ENCODE data around the gene MAGI1. TPM values are rescaled to one million over a fixed set of nuclear protein-coding genes. Genes with fewer than 3 reads are reported as not detected.

The MAGI1 gene
- total RNA-seq, 2 donors from 2014 or later = 38.6 to 45.1 TPM

DNA sequence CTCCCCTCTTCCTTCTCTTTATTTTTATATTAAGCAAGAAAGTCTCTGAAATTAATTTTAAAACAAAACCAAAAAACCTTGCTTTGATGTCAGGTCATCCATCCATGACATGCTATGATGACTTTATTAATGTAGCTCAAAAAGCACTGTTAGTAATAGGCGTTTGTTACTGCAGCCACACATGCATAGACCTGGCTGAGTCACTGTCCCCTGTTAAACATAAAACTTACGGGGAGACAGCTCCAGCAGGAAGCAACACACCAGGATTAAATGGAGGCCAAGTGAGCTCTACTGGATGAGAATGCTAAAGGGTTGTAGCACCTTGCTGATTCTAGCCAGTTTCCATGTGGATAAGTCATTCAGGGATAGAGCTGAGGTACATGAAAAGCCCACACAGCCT lies 661.1 kb downstream of the MAGI1 start:
- no peak overlapping the region for H3K27ac Mint-ChIP-seq
- H3K27ac ChIP-seq (ENCODE audit: low read depth, low read length) = no peak overlapping the region
- DNase-seq = no peak
- H3K36me3 Mint-ChIP-seq (ENCODE audit: low read depth) = peaks cover 65% of the 10 kb centered on the region
- H3K4me3 ChIP-seq (ENCODE audit: low read length) = no peak overlapping the region
- H3K4me1 Mint-ChIP-seq = peaks cover 9% of the 10 kb centered on the region
- no peaks in the 10 kb centered on the region for H3K27me3 ChIP-seq (ENCODE audit: control insufficient read depth, insufficient read depth, low read length, poor library complexity, severe bottlenecking)
- no peak overlapping the region for H3K4me3 Mint-ChIP-seq
- WGBS, 2 experiments (ENCODE audit: insufficient coverage in 1 of 2, insufficient read length in 1 of 2) = 87 to 91% methylated on average over 2 of the region's 2 CpGs
- H3K4me1 ChIP-seq (ENCODE audit: control insufficient read depth, insufficient read depth, low read length) = no peaks in the 10 kb centered on the region
- H3K27me3 Mint-ChIP-seq (ENCODE audit: insufficient read depth) = no peaks in the 10 kb centered on the region
- H3K9me3 ChIP-seq (ENCODE audit: control insufficient read depth, low read length) = peaks cover 19% of the 10 kb centered on the region
- H3K36me3 ChIP-seq (ENCODE audit: control insufficient read depth, insufficient read depth, low read length) = peaks cover 41% of the 10 kb centered on the region
- TF ChIP-seq, protein P1, sequence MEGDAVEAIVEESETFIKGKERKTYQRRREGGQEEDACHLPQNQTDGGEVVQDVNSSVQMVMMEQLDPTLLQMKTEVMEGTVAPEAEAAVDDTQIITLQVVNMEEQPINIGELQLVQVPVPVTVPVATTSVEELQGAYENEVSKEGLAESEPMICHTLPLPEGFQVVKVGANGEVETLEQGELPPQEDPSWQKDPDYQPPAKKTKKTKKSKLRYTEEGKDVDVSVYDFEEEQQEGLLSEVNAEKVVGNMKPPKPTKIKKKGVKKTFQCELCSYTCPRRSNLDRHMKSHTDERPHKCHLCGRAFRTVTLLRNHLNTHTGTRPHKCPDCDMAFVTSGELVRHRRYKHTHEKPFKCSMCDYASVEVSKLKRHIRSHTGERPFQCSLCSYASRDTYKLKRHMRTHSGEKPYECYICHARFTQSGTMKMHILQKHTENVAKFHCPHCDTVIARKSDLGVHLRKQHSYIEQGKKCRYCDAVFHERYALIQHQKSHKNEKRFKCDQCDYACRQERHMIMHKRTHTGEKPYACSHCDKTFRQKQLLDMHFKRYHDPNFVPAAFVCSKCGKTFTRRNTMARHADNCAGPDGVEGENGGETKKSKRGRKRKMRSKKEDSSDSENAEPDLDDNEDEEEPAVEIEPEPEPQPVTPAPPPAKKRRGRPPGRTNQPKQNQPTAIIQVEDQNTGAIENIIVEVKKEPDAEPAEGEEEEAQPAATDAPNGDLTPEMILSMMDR (conservative IDR thresholded peaks at IDR 0.05) = no peak
- peaks cover 3% of the 10 kb centered on the region for H3K9me3 Mint-ChIP-seq
- no peak overlapping the region for H3K9ac ChIP-seq (ENCODE audit: extremely low read depth, low read length, poor library complexity, severe bottlenecking)

DNA sequence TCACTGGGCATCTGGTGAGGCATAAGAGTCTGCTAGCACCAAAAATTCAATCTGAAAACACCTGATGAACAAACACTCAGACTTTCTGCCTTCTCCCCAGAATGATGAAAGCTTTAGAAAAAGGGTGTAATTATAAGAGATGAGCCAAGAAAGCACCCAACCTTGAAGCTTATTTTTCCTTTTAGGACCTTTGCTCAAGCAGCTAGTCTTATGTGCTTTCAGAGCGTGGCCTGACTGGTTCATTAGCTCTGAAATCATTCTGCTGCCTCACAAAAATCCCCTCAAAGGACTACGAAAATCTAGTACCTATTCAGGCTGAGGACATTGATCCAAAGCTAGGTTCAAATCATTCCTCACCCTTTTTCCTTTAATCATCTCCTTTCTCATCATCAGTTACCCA lies 662.3 kb downstream of the MAGI1 start:
- no peak overlapping the region for H3K27ac Mint-ChIP-seq
- no peaks in the 10 kb centered on the region for H3K4me1 ChIP-seq (ENCODE audit: control insufficient read depth, insufficient read depth, low read length)
- TF ChIP-seq, protein P1 (conservative IDR thresholded peaks at IDR 0.05) = no peak

DNA sequence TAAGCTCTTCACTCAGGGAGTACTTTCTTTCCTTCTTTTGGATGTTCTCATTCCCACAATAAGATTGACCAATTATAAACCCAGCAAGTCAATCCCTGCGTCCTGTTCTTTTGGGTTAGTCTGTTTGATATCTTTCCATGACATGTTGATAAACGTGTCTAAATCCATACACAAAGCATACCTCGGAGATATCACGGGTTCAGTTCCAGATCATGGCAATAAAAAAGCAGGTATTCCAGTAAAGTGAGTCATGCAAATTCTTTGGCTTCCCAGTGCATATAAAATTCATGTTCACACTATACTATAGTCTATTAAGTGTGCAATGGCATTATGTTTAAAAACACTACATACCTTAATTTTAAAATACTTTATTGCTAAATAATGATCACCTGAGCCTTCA lies 667.7 kb downstream of the MAGI1 start:
- Histone ChIP-seq H3K27ac (ENCODE audit: low read depth, low read length) (no peak overlapping the region), H3K4me1 (ENCODE audit: control insufficient read depth, insufficient read depth, low read length) (peaks cover 2% of the 10 kb centered on the region), H3K9me3 (ENCODE audit: control insufficient read depth, low read length) (peaks cover 52% of the 10 kb centered on the region), H3K27me3 (ENCODE audit: control insufficient read depth, insufficient read depth, low read length, poor library complexity, severe bottlenecking) (no peaks in the 10 kb centered on the region), H3K36me3 (ENCODE audit: control insufficient read depth, insufficient read depth, low read length) (peaks cover 24% of the 10 kb centered on the region), H3K9ac (ENCODE audit: extremely low read depth, low read length, poor library complexity, severe bottlenecking) (no peak overlapping the region), H3K4me3 (ENCODE audit: low read length) (peak overlapping the region; percentile 33)
- DNase-seq = no peak
- H3K36me3 Mint-ChIP-seq (ENCODE audit: low read depth) = peaks cover 46% of the 10 kb centered on the region
- no peaks in the 10 kb centered on the region for H3K27me3 Mint-ChIP-seq (ENCODE audit: insufficient read depth)
- H3K4me1 Mint-ChIP-seq = peaks cover 20% of the 10 kb centered on the region
- TF ChIP-seq, protein P1 (conservative IDR thresholded peaks at IDR 0.05) = no peak
- H3K9me3 Mint-ChIP-seq = peaks cover 25% of the 10 kb centered on the region
- H3K4me3 Mint-ChIP-seq = no peak overlapping the region
- no peak overlapping the region for H3K27ac Mint-ChIP-seq
- 92% methylated on average over 4 of the region's 4 CpGs for WGBS, 2 experiments (ENCODE audit: insufficient coverage in 1 of 2, insufficient read length in 1 of 2)

More for the DNA sequence above, 662.3 kb downstream of the MAGI1 start:
- Histone ChIP-seq H3K4me3 (ENCODE audit: low read length) (no peak overlapping the region), H3K27me3 (ENCODE audit: control insufficient read depth, insufficient read depth, low read length, poor library complexity, severe bottlenecking) (no peaks in the 10 kb centered on the region), H3K9me3 (ENCODE audit: control insufficient read depth, low read length) (peaks cover 32% of the 10 kb centered on the region), H3K36me3 (ENCODE audit: control insufficient read depth, insufficient read depth, low read length) (peaks cover 38% of the 10 kb centered on the region), H3K27ac (ENCODE audit: low read depth, low read length) (no peak overlapping the region), H3K9ac (ENCODE audit: extremely low read depth, low read length, poor library complexity, severe bottlenecking) (no peak overlapping the region)
- DNase-seq = no peak
- Mint-ChIP-seq H3K27me3 (ENCODE audit: insufficient read depth) (no peaks in the 10 kb centered on the region), H3K36me3 (ENCODE audit: low read depth) (peaks cover 66% of the 10 kb centered on the region), H3K9me3 (peaks cover 14% of the 10 kb centered on the region), H3K4me3 (no peak overlapping the region), H3K4me1 (peaks cover 9% of the 10 kb centered on the region)
- 88 to 91% methylated on average over 1 to 2 of the region's 2 CpGs for WGBS, 2 experiments (ENCODE audit: insufficient coverage in 1 of 2, insufficient read length in 1 of 2)
